Suppressor macrophage treated with lipopolysaccharide for 4 hours (primary cell): ENCODE measurements around the gene NFAM1.

Source experiments
- DNase-seq: peaks from one replicate; pipeline ENCODE4 v3.0.0-alpha.2; 2020

The NFAM1 gene

GRCh38 chr22:42432020-42432596, at the start of gene NFAM1:
Gene NFAM1, minus strand, starts transcription at chr22:42432403. Its CDS starts 46 bp downstream, at chr22:42432357.
- peak; percentile 87 for DNase-seq

GRCh38 chr22:42475122-42475521, 42.9 kb upstream of the NFAM1 start:
- no peak for DNase-seq

GRCh38 chr22:42473484-42474193, 41.4 kb upstream of the NFAM1 start:
- peak; percentile 67 for DNase-seq

- no peak for DNase-seq
Observed at GRCh38 chr22:42472671-42473070, 40.5 kb upstream of the NFAM1 start.

GRCh38 chr22:42471441-42471840, 39.2 kb upstream of the NFAM1 start:
- DNase-seq = no peak

GRCh38 chr22:42470366-42471082, 38.3 kb upstream of the NFAM1 start:
- DNase-seq = no peak

GRCh38 chr22:42468841-42469240, 36.6 kb upstream of the NFAM1 start:
- DNase-seq = no peak

- no peak for DNase-seq
Observed at GRCh38 chr22:42462016-42462415, 29.8 kb upstream of the NFAM1 start.

- no peak for DNase-seq
Observed at GRCh38 chr22:42461511-42461910, 29.3 kb upstream of the NFAM1 start.

- no peak for DNase-seq
Observed at GRCh38 chr22:42459287-42460063, 27.3 kb upstream of the NFAM1 start.

- DNase-seq = no peak
Observed at GRCh38 chr22:42452916-42453315, 20.7 kb upstream of the NFAM1 start.

GRCh38 chr22:42452456-42452855, 20.3 kb upstream of the NFAM1 start:
- no peak for DNase-seq

- no peak for DNase-seq
Observed at GRCh38 chr22:42451499-42452145, 19.4 kb upstream of the NFAM1 start.

- DNase-seq = no peak
Observed at GRCh38 chr22:42450862-42451261, 18.7 kb upstream of the NFAM1 start.

GRCh38 chr22:42446151-42446550, 13.9 kb upstream of the NFAM1 start:
- DNase-seq = no peak

- DNase-seq = peak; percentile 85
Observed at GRCh38 chr22:42444077-42444904, 12.1 kb upstream of the NFAM1 start.

GRCh38 chr22:42443240-42444076, 11.3 kb upstream of the NFAM1 start:
- no peak for DNase-seq

- DNase-seq = no peak
Observed at GRCh38 chr22:42442748-42443147, 10.5 kb upstream of the NFAM1 start.

- DNase-seq = no peak
Observed at GRCh38 chr22:42440728-42441127, 8.5 kb upstream of the NFAM1 start.

GRCh38 chr22:42439821-42440674, 7.8 kb upstream of the NFAM1 start:
- peak; percentile 90 for DNase-seq
